ENCODE results near the gene EHD4.

Gene EHD4

GRCh38 chr15:41994772-41995475 lies 22.6 kb upstream of the EHD4 start:
- FAIRE-seq = no peak

DNA sequence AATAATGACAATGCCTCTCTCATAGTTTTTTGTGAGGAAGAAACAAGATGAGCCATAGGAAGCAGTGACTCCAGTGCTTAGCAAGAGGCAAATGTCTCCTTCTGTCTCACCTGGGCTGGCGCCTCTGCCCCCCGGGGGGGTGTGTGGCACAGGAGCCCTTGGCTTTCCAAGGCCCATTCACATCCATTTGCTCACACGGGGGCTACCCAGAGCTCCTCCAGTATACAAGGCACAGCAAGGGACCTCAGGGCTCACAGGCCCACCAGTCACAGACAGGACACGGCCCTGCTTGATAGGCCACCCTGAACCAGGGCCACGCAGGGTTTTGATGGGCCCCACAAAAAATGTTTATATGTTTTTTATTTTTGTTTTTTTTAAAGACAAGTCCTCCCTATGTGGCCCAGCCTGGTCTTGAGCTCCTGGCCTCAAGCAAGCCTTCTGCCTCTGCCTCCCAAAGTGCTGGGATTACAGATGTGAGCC lies 21.9 kb upstream of the EHD4 start:
- no peak for FAIRE-seq

GRCh38 chr15:41993472-41994170 lies 21.3 kb upstream of the EHD4 start:
- FAIRE-seq = no peak

GRCh38 chr15:41992803-41993190 lies 20.4 kb upstream of the EHD4 start:
- no peak for FAIRE-seq

GRCh38 chr15:41992151-41992802 lies 19.9 kb upstream of the EHD4 start:
- FAIRE-seq = no peak

DNA sequence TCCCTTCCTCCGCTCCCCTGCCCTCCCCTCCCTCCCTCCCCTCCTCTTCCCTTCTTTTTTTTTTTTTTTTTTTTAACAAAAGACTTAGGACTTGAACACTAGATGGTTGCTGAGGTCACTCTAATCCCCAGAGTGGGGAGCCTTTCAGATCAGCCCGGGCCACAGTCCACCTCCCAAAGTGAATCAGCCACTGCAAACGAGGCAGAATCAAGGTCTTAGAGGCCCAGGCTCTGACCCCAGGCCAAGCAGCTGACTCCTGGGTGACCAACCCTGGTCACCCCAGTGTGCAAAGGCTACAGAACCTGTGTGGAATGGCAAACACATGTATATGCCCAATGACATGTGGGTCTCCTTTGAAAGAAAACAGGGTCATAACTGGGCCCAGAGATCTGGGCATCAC lies 18.3 kb upstream of the EHD4 start:
- no peak for FAIRE-seq

- FAIRE-seq = no peak
Measured at GRCh38 chr15:41990243-41990605, 17.9 kb upstream of the EHD4 start.

DNA sequence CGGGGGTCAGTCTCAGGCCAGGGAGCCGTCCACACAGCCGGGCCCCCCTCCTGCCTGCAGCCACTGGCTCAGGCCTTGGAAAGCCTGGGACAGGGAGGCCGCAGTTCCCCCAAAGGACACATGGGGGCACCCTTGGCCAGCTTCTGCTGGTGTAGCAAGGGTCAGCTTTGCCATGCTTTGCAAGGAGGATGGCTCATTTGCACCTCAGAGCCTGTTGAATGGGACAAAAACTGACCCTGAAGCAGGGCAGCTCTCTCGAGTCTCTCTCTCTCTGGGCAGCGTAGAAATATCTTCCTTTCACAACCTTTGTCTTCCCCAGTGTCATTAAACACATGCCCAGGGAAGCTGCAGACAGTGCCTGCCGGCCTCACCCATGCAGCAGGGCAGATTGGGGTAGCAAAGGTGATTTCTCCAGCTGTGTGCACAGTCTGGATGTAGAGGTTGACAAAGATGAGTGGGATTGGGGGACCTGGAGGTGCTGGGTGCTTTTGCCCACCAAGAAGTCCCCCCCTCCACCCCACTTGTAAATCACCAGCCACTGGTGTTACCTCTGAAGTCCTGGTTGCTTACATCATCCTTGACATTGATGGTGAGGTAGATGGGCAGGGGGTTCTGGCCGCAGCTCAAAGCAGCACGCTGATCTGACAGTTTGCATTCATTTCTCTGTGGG lies 17.4 kb upstream of the EHD4 start:
- peak; percentile 74 for FAIRE-seq

GRCh38 chr15:41988896-41989572 lies 16.7 kb upstream of the EHD4 start:
- FAIRE-seq = no peak

- FAIRE-seq = no peak
Measured at GRCh38 chr15:41987925-41988275, 15.5 kb upstream of the EHD4 start.

DNA sequence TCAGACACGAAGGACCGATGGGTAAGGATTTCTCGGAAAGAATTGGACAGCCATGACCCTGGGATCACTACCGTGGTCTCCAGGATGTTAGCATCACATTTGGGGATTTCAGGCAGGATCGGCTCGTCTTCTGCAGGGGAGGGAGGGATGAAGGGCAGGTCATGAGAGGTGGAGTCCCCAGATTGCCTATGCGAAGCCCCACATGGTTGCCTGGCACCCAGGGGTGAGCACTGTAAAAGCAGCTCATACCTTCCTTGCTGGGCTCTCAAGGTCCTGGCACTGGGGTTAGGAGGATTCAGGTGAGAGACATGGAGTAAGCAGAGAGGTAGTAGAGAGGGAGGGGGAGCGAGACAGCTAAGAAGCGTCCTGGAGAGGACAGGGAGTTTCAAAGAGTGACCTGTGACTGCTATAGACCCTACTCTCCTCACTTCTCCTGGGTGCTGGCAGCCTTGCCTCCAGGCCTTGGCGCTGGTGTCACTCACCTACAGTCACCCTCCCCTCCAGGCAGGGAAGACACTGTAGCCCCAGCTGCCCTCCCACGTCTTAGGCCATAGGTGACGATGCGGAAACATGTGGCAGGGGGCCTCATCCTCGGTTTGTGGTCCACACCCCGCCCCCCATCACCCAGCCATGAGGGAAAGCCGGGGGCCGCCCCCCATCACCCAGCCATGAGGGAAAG lies 15.0 kb upstream of the EHD4 start:
- FAIRE-seq = no peak

DNA sequence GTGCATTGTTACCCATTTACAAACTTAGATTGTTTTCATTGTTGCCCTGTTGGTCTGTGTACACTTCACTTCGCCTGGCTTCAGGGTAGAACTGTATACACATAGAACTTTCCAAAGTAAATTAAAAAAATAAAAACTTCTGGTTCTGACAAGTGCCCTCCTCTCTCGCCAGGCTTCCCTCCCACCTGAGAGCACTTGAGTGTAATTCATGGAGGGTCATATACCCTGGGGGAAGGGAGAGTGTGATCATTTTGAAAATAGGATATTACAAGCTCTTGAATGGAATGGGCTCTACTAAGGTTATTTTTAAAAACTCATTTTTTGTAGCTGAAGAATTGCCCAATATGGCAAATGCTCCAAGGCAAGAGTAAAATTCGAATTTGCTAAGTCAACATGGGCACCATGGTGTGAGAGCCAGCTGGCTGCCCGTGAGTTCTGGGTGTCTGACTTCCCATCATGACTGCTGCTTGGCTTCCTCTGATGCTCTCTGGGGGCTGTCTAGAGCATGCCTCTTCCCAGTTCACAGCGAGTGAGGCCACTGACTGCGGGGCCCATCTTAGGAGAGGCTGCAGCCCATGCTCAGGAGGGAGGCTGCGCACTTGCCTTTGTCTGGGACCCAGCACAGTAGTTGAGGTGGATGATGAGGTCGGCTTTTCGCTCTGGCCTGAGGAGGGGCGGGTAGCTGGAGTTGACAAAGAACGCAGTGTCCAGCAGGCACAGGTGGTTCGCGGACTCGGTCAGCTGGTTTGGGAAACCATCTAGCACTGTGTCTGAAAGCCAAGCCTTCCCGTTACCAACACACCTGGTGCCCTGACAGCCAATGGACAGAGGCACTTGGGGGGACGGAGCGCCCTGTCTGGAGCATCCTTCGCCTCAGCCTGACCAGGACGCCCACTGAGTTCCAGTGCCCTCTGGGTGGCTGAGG lies 13.1 kb upstream of the EHD4 start:
- FAIRE-seq = no peak

DNA sequence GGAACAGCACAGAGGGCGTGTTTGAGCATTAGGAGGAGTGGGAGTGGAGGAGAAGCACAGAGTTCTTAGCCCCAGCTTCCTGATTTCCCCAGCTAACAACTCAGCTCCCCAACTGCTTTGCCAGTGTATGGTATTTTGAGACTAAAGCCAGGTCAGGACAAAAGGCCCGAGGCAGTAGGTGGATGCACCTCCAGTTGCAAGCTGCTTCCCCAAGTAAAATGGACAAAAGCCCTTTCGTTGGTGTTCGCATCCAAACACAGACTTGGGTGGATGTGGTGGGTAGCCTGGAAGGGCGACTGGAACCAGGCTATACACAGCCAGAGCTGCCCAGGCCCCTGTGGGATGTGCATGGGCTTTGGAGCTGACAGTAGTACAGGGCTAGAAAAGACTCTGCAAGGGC lies 12.3 kb upstream of the EHD4 start:
- no peak for FAIRE-seq

GRCh38 chr15:41983621-41984571 lies 11.5 kb upstream of the EHD4 start:
- FAIRE-seq = no peak

DNA sequence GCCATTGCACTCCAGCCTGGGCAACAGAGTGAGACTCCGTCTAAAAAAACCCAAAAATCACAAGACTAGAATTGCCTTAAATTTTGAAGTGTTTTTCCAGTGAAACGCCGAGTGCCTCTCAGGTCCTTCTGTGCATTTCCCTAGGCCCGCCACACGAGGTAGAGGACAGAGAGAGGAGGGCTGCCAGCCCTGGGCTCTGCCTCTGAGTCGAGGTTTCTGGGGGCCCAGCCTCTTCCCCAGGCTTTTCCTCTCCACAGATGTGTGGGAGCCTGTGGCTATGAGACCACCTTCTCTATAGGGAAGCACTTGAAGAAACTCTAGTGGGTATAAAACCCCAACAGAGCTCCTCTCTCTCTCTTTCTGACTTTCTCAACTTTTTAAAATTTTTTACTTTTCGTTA lies 10.9 kb upstream of the EHD4 start:
- FAIRE-seq = no peak

- no peak for FAIRE-seq
Measured at GRCh38 chr15:41982133-41982930, 10.0 kb upstream of the EHD4 start.

DNA sequence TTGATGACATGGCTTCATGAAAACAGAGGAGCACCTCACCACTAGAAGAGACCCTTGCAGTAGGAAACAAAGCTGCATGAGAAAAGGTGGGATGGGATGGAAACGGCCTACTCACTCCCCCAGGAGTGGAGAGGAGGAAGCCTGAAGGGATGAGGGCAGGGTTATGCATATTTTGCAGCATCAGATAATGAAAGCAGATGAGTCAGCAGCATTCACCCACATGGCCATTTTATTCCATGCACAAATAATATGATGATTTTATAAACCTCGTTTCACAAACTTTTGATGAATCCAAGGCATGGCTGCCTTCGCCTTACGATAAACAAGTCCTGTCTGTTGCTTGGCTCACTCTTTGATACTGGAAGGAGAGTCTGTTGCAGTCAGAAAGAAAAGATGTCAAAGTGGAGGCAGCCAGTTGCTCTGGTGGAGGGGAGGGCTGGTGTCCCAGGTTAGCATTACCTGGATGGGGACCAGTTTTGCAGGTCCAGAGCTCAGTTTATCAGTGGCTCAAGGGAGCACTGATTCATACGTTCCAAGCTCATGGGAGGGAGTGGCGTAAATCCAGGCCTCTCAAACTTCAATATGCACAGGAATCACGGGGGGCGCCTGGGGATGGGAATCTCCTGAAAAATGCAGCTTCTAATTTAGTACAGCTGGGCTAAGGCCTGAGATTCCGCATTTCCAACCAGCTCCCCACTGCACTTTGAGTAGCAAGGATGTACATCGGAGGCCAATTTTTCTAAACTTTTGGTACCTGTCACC lies 9.2 kb upstream of the EHD4 start:
- FAIRE-seq = no peak

DNA sequence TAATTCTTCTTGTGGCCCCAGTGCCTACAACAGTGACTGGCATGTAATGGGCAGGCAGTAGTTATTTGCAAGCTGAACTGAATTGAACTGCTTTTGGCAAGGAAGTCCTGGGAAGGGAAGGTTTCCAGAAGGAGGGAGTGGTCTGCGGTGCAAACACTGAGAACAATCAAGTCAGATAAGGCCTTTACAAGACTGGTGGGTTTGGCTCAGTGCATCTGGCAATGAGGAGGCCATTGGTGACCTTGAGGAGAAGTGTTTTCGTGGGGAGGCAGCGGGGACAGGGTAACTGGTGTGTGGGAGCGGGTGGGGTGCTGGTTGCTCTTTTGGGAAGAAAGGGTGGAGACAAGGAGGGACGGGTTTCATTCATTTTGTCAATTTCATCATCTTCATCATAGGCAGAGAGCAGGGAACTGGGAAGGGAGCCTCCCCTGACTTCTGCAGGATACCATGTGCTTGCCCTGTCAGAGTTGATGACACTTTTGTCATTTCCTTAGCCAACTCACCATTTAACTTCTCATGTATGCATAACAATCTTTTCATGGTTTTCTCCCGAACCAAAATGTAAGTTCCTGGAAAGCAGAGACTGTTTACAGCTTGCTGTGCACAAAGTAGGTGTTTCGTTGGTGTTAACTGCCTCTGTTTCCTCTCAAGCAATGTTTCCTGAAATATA lies 8.4 kb upstream of the EHD4 start:
- FAIRE-seq = no peak

Measured in G401.6 (cell line).